HG03378 (cell line): ENCODE data around the gene PRDM15.

Experiments
- ATAC-seq: cut with Tn5 transposase; IDR thresholded peaks from one replicate; pipeline ENCODE4 v1.9.1; 2021; ENCODE audit warnings: mild to moderate bottlenecking, moderate library complexity; ENCODE audit not compliant: unreplicated experiment

The PRDM15 gene

DNA sequence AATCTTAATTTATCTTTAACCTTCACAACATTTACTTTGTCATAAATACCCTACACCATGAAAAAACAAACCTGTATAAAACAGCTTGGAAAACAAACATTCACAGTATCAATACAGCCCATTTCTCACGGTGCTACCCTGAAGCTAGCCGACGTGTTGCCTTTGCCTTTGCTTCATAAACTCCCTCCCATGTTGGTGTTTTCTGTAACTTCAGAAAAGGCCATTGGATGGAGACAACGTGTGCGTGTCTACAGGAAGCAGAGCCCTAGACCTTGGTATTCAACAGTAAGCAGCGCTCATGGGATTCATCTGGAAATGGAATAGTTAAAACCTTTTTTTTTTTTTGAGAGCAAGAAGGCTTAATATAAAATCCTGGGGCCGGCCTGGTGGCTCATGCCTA lies 7.2 kb upstream of the PRDM15 start:
- ATAC-seq, result no peak

DNA sequence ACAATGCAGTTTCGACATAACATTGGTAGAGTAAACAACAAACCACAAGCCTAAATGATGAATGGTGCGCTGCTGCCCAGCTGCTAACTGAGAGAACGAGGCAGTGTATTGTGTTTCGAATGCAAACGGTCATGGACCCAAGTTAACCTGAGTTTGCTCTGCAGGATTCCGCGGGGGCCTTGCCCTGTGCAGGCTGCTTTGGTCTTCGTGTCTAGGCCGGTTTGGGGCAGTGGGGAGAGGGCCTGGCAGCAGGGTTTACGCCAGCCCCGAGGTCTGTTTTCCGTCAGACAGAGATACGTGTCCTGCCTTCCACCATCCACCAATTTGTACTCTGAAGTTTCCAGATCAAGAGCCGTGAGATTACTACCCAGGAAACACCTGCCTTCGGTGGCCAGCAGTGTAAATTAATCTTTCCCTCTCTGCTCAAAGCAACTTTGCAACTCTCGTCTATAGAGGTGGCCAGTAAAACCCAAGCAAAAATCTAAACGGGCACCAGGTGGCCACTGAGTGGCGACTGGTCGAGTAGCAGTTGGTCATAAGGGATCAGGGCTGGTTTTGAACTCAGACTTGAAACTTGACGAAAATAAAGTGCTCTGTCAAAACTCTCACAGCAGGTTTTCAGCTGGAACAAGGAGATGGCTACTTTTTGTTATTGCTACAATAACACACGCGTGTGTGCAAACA lies 6.3 kb upstream of the PRDM15 start:
- no peak for ATAC-seq

- no peak for ATAC-seq
These were observed 5.4 kb upstream of the PRDM15 start for GRCh38 chr21:41884501-41885030.

DNA sequence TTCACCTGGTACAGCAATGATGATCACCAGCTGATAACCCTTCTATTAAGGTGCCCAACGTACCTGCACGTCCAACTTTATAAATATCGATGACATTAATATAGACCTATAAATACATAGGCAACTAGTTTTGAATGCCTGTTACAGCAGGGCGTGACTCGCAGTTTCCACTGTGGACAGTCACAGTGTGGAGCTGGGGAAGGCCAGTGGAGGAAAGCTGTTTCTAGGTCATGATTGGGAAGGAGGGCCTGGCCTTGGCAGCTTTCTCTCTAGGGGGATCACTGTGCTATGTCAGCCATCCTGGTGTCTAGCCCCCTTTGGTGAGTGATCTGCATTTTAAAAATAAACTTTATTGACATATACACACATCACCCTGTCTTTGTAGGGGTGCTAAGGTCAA lies 4.4 kb upstream of the PRDM15 start:
- no peak for ATAC-seq

- ATAC-seq, result no peak
These were observed 1.9 kb upstream of the PRDM15 start for GRCh38 chr21:41881051-41881450.

DNA sequence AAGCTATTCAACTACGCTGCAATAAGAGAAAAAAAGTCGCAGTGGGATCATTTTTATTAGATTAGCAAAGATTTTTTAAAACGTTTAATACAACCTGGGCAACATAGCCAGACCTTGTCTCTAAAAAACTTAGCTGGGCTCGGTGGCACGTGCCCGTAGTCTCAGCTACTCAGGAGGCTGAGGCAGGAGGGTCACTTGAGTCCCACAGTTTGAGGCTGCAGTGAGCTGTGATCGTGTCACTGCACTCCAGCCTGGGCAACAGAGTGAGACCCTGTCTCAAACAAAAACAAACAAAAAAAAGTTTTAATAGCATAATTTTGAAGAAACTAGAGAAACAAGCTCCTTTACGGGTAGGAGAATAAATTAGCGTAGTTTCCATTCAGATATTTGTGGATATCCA lies 1.0 kb upstream of the PRDM15 start:
- no peak for ATAC-seq

DNA sequence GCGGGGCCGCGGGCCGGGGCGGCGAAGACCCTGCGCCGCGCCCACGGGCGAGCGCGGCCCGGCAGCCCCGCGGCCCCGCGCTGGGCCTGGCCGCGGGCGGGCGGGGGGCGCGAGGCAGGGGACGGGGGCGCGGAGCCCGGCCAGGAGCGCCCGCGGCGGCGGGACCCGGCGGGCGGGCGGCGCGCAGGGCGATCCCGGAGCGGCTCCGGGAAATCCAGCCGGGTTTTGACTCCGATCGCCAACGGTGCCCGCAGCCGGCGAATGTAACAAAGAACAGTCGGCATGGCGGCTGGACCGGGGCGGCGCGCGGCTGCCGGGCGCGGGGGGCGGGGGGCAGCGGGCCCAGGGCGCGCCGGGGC lies 334 bp downstream of the PRDM15 start:
- ATAC-seq, result peak; percentile 40

DNA sequence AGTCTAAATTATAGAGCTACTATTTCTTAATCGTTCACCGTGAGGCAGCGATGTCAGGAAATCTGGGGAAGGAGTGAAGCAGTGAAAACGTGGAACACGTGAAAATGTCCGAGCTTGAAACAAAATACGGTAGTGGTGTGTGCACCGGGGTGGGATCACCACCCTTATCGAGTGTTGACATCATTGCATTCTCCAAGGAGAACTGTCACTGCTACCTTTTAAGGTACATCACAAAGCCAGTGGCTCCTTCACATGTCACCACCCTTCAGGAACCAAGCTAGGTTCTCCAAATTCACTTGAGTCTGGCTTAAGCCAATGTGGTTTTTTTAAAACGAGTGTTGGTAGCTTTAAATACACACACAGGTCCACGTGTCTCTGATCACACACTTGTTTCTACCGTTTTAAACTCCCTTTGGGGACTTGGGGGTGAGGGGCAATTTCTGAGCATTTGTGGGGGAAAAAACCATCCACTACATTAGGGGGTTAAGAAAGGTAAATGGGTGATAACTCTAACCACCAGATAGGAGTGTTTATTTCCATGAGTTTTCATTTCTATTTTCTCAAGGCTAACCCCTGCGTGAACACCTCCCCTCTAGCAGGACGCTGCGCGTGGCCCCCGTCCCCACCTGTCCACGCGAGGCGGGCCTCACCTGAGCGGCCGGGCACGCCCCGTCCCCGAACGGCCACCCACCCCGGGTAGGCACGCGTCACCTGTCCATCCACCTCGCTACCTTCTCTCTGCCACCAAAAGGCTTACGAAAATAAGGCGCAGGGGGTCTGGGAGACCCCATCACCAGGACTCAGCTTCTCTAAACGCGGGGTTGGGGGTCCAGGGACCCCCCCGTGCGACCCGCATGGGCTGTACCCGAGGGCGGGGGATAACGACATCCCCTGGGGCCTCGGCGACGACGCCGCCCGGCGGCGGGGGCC lies 978 bp downstream of the PRDM15 start:
- ATAC-seq, result no peak

DNA sequence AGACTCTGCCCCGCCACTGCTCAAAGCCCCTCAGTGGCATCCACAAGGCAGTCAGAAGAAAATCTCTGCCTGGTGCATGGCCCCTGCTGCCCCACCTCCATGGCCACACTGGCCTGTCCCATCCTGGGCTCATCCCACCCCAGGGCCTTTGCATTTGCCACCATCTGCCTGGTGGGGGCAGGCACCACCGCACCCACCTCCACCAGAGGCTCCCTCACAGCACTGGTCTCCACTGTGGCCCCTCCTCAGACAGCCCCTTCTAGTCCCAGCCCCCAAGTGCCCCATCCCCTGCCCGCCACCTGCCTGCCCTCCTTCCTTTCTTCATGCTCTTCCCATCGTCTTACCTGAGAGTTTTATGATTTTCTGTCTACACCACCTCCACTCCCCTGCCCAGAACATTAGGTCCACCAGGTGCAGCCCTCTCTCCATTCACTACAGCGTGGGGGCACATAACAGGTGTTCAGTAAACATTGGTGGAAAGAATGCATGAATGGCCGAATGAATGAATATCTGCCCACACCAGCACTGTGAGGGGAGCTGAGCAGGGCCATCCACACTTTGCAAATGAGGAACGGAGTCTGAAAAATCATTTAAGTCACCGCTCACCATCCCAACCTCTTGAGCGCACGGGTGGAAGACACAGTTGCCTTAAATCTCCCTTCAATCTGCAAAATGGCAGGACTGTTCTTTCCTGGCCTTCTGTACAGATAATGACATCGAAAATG lies 2.1 kb downstream of the PRDM15 start:
- ATAC-seq, result no peak

- ATAC-seq, result no peak
These were observed 2.7 kb downstream of the PRDM15 start for GRCh38 chr21:41876396-41876795.

- ATAC-seq, result no peak
These were observed 4.1 kb downstream of the PRDM15 start for GRCh38 chr21:41875086-41875485.

DNA sequence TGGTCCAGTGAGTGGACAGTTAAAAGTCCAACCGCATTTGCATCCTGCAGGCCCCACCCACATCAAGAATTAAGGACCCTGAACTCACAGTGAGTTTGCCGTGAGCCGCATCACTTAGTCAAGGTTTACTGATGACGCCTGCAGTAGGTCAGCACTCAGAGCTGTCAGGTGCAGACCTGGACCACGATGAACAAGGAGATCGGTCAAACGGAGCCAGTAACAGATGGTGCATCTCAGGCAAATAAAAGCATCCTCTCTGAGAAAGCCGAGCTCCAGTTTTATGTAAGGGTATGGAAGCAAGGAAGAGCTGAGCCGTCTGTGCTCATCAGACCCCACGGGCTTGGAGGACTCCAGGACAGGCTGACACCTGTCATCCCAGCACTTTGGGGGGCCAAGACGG lies 4.5 kb downstream of the PRDM15 start:
- ATAC-seq, result no peak

DNA sequence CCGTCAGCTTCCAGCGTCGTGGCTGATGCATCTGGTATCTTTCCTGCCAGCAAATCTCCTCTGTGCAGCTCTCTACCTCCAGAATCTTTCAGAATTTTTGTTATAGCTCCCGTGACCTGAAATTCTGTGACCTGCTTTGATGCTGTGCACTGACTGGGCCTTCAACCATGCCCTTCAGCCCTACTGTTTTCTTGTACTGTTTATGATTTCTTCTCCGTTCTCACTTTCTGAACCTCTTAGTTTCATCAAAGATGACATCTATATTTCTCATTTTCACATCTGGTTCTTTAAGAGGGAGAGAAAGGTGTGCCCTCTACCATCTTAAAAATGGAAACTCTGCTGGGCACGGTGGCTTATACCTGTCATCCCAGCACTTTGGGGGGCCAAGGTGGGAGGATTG lies 5.7 kb downstream of the PRDM15 start:
- ATAC-seq, result no peak

DNA sequence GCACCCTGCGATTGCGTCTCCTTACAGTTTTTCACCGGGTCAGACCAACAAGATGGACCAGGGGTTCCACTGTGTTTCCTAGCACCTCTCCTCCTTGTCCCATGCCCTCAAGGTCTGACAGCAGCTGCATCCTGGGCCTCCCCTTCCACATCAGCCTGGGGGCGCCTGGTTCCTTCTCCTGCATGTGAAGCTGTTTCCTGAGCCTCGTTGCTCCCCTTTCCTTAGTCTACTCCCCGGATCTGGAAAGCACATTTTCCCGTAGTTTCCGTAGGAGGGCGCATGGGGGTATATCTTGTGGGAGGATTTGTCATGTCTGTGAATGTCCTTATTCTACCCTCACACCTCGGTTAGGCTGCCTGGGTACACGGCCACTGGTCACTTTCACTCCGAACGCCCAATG lies 6.1 kb downstream of the PRDM15 start:
- ATAC-seq, result no peak

DNA sequence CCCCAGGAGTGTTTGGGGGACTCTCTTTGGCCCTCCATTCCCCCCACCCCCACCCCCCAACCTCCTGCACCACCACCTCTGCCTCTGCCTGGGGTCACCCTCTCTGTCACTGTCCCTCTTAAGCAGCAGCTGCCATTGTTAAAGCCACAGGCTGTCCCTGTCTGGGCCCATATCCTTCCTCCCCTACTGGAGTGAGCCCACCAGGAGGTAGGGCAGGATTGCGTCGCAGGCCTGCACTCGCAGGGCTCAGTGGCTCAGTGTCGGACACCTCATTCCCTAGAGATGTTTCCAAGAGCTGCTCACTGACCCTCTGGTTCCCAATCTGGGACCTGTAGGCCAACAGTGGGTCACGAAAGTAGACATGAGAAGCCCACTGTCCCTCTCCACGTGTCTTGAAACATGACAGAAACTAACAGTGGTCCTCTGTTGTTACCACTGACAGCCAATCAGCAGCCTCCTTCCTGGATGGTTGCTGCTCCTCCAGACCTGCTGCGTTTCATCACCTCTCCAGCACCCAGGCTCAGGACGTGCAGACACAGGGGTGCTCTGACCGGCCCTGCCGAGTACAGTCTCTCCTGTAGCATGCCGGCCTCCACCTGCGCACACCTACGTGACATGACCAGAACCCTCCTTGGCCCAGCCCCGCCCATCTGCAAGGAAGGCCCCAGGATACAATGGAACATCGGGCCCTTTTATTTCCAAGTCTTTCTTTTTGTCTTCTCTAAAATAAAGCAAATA lies 7.7 kb downstream of the PRDM15 start:
- ATAC-seq, result no peak

- ATAC-seq, result no peak
These were observed 9.4 kb downstream of the PRDM15 start for GRCh38 chr21:41869771-41870170.

DNA sequence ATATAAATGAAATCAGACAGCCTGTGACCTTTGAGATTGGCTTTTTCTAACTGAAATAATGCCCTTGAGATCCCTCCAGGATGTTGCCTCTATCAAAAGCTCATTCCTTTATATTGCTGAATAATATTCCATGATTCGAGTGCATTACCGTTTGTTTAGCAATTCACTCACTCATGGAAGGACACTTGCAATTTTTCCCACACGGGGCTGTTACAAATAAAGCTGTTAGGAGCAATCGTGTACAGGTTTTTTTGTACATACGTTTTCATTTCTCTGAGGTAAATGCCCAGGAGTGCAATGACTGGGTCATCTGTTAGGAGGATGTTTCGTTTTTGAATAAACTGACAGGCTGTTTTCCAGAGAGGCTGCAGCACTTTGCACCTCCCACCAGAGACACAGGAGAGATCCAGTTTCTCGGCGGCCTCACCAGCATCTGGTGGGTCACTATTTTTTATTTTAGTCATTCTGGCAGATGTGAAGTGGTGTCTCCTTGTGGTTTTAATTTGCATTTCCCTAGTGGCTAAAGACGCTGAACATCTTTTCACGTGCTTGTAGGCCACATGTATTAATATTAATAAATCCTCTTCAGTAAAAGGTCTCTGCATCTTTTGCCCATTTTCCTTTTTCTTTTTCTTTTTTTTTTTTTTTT lies 11.0 kb downstream of the PRDM15 start:
- ATAC-seq, result peak; percentile 53

GRCh38 chr21:41867313-41867712 lies 11.8 kb downstream of the PRDM15 start:
- ATAC-seq, result no peak

GRCh38 chr21:41866274-41866809 lies 12.8 kb downstream of the PRDM15 start:
- no peak for ATAC-seq
